Astrocyte of the cerebellum (primary cell): ENCODE data around the gene PTGDR2.

Source experiments
- DNase-seq: peaks from one replicate; pipeline ENCODE4 v3.0.0-alpha.2; 2011; ENCODE audit warnings: low read depth
- H3K4me3 ChIP-seq: 2 replicates; pipeline ENCODE4 v1.5.1; 2011; ENCODE audit warnings: mild to moderate bottlenecking, low read depth, low read length, moderate library complexity
- CTCF ChIP-seq: IDR thresholded peaks from 2 replicates; pipeline ENCODE4 v1.5.1; 2012; ENCODE audit warnings: low read length, low read depth, moderate library complexity, mild to moderate bottlenecking; ENCODE audit errors: missing control alignments
- in situ Hi-C: cut with HindIII; loops from 2 replicates; pipeline ENCODE4 v1.10.0; 2017; ENCODE audit warnings: low sequenced_read_pairs

Gene PTGDR2

DNA sequence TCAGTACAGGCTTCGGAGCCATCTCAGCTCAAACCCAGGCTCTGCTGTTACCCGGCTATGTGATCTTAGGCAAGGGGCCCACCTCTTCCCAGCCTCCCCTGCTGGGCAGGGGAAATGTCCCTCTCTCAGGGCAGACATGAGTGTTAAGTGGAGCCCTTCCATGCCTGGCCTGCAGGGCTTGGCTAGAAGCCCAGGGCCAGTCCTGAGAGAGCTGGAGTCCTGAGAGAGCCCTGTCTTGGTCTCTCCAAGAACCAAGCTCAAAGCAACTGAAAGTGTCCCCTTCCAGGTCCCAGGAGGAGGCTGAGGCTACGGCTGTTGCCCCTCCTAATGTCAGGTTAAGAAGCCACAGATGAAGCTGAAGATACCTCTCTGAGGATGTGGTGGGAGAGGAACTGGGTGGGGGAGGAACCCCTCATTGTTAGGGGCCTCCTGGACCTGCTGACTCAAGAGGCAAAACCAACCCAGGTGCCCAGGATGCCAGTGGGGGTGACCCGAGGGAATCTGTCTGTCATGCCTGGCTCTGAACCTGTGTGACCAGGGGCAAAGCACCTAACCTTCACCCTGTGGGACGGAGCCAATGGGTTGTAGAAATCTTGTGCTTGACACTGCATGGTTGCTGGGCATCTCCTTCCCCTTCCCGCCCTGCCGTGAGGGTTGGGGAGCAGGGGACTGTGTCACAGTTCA, 15.8 kb upstream of the PTGDR2 start:
- peak; percentile 42 for TF ChIP-seq CTCF
- H3K4me3 ChIP-seq: no peak overlapping the region
- in situ Hi-C loops: no loop called here
- no peak for DNase-seq

DNA sequence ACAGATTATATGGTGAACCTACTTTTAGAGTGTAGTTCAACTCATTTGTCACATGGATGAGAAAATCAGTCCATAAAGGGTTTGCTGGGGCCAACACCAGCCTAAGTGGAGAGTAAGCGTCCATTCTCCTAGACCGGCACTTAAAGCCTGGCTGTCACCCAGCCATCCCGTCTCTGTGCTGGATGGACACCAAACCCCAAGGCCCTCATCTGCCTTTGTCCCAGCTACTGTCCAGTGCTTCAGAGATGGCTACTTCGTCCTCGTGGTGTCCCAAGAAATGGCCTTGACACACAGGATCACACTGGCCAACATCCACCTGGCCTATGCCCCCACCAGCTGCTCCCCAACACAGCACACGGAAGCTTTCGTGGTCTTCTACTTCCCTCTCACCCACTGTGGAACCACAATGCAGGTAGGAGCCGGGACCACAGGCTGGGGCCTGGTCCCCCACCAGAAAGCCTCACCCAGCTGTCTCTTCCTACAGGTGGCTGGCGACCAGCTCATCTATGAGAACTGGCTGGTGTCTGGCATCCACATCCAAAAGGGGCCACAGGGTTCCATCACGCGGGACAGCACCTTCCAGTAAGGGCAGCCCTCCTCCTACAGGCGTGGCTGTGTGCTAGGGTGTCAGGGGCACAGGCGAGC, 15.1 kb upstream of the PTGDR2 start:
- DNase-seq: no peak
- no peak overlapping the region for H3K4me3 ChIP-seq
- in situ Hi-C loops: no loop called here
- TF ChIP-seq CTCF: no peak

DNA sequence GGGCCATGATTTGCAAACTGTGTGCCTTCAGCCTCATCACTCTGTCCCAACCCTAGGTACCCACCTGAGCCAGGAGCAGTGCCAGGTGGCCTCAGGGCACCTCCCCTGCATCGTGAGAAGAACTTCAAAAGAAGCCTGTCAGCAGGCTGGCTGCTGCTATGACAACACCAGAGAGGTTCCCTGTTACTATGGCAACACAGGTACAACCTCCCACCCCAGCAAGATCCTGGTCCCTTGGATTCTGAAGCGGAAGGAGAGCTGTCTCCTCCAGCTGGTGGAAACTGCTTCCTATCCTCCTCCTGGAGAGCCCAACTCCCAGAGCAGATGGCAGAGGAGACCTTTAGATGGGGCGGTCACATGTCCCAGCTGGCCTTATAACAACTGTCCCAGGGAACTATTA, 14.5 kb upstream of the PTGDR2 start:
- no peak for TF ChIP-seq CTCF
- in situ Hi-C loops: no loop called here
- no peak for DNase-seq
- no peak overlapping the region for H3K4me3 ChIP-seq

DNA sequence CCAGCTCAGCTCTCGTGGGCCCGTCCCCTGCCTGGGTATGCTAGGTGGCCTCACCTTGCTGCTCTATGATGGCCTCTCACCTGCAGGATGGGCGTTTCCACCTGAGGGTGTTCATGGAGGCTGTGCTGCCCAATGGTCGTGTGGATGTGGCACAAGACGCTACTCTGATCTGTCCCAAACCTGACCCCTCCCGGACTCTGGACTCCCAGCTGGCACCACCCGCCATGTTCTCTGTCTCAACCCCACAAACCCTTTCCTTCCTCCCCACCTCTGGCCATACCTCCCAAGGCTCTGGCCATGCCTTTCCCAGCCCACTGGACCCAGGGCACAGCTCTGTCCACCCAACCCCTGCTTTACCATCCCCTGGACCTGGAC, 13.7 kb upstream of the PTGDR2 start:
- no peak for DNase-seq
- no peak overlapping the region for H3K4me3 ChIP-seq
- in situ Hi-C loops: loop anchor here (5.0 kb wide), 1 partner anchor 47 kb away; no protein-coding TSS in a partner anchor
- TF ChIP-seq CTCF: no peak

- in situ Hi-C loops: loop anchor here (5.0 kb wide), 1 partner anchor 47 kb away; no protein-coding TSS in a partner anchor
- TF ChIP-seq CTCF: no peak
- no peak overlapping the region for H3K4me3 ChIP-seq
- DNase-seq: no peak
Measured at GRCh38 chr11:60868682-60869450, 13.1 kb upstream of the PTGDR2 start.

DNA sequence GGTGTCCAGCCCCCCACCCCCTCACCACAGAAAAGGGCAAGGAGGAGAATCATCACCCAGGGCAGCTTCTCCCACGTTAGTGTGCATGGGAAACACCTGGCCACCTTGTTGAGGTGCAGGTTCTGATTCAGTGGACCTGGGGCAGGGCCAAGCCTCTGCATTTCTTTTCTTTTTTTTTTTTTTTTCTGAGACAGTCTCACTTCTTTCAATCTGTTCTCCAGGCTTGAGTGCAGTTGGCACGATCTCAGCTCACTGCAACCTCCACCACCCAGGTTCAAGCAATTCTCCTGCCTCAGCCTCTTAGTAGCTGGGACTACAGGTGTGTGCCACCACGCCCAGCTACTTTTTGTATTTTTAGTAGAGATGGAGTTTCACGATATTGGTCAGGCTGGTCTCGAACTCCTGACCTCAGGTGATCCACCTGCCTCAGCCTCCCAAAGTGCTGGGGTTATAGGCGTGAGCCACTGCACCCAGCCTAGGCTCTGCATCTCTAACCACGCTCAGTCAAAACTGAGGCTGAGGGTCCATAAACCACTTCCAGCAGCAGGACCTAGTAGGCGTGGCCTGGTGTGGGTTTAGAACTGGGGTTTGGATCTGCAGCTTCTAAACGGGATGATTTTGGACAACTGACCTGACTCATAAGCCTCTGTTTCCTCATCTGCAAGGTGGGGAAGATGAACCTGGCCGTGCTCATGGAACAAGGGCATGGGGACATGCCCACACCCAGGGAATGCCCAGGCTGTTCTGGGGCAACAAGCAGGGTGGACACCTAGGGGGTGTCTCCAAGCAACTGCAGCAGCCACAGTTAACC, 12.3 kb upstream of the PTGDR2 start:
- in situ Hi-C loops: loop anchor here (5.0 kb wide), 1 partner anchor 46 kb away; no protein-coding TSS in a partner anchor
- no peak for DNase-seq
- TF ChIP-seq CTCF: no peak
- H3K4me3 ChIP-seq: no peak overlapping the region
